Peyer's patch (tissue), 4 donors: ENCODE data around the gene LECT2. TPM values are rescaled to one million over a fixed set of nuclear protein-coding genes. Genes with fewer than 3 reads are reported as not detected.

ENCODE experiments used
- DNase-seq, 3 donors: peaks; one replicate each; pipeline ENCODE4 v3.0.0-alpha.2; 2017 to 2019
- H3K27ac ChIP-seq, 4 donors: fragments of 200-600 bp; sonication (generic); one replicate each; pipeline ENCODE4 v1.5.1; 2016 to 2019
- H3K27me3 ChIP-seq, 2 donors: fragments of 200-600 bp; sonication (generic); one replicate each; pipeline ENCODE4 v1.5.1; 2019
- H3K36me3 ChIP-seq, 3 donors: fragments of 200-600 bp; sonication (generic); one replicate each; pipeline ENCODE4 v1.5.1; 2016 to 2019
- H3K4me1 ChIP-seq, 4 donors: fragments of 200-600 bp; sonication (generic); one replicate each; pipeline ENCODE4 v1.5.1; 2016 to 2019
- H3K4me3 ChIP-seq, 4 donors: fragments of 200-600 bp; sonication (generic); 1 replicate in 3 of 4; 2 replicates in 1 of 4; pipeline ENCODE4 v1.5.1; 2016 to 2019; ENCODE audit warnings: mild to moderate bottlenecking in 1 of 4
- H3K9me3 ChIP-seq, 4 donors: fragments of 200-600 bp; sonication (generic); one replicate each; pipeline ENCODE4 v1.5.1; 2016 to 2019; ENCODE audit warnings: mild to moderate bottlenecking in 1 of 4
- POLR2A ChIP-seq, 2 donors: fragments of 450-650 bp; IDR thresholded peaks; one replicate each; pipeline ENCODE4 v1.5.1; 2017; ENCODE audit warnings: antibody characterized with exemption in 2 of 2, mild to moderate bottlenecking in 2 of 2, moderate library complexity in 2 of 2
- total RNA-seq, 4 donors: library from RNA; depleted of rRNA; stranded (reverse); fragments of >200 nt; gene quantifications; one replicate each; pipeline ENCODE4 v1.1.0, GENCODE V29; 2016
- TF ChIP-seq, protein P1 (sequence below), 6 experiments: fragments of 450-650 bp in 4 of 6; fragments of 200-600 bp in 2 of 6; sonication (generic) in 1 of 6; IDR thresholded peaks; one replicate each; pipeline ENCODE4 v1.5.1; 2017 to 2019; ENCODE audit warnings: antibody characterized with exemption in 6 of 6, mild to moderate bottlenecking in 3 of 6, moderate library complexity in 1 of 6

LECT2 gene
- total RNA-seq, 4 donors from 2014 or later, result not detected

- DNase-seq, result no peak
- TF ChIP-seq, protein P1, sequence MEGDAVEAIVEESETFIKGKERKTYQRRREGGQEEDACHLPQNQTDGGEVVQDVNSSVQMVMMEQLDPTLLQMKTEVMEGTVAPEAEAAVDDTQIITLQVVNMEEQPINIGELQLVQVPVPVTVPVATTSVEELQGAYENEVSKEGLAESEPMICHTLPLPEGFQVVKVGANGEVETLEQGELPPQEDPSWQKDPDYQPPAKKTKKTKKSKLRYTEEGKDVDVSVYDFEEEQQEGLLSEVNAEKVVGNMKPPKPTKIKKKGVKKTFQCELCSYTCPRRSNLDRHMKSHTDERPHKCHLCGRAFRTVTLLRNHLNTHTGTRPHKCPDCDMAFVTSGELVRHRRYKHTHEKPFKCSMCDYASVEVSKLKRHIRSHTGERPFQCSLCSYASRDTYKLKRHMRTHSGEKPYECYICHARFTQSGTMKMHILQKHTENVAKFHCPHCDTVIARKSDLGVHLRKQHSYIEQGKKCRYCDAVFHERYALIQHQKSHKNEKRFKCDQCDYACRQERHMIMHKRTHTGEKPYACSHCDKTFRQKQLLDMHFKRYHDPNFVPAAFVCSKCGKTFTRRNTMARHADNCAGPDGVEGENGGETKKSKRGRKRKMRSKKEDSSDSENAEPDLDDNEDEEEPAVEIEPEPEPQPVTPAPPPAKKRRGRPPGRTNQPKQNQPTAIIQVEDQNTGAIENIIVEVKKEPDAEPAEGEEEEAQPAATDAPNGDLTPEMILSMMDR (IDR thresholded peaks at IDR 0.05), result no peak
- no peak for TF ChIP-seq POLR2A (IDR thresholded peaks at IDR 0.05)
- H3K27me3 ChIP-seq, result no peaks in the 10 kb centered on the region
- no peak overlapping the region for H3K4me3 ChIP-seq
- H3K36me3 ChIP-seq, result no peaks in the 10 kb centered on the region
- H3K4me1 ChIP-seq, result no peaks in the 10 kb centered on the region
- peak overlapping the region in 3 of 4 donors; percentile 38 to 64 (median 46) for H3K27ac ChIP-seq
- H3K9me3 ChIP-seq, result no peaks in the 10 kb centered on the region
Measured at GRCh38 chr5:135993880-135994636, 39.3 kb upstream of the LECT2 start.

GRCh38 chr5:135993335-135993879, 38.6 kb upstream of the LECT2 start:
- no peak for DNase-seq
- Histone ChIP-seq H3K27ac (peak overlapping the region in 3 of 4 donors; percentile 38 to 64 (median 46)), H3K4me1 (no peaks in the 10 kb centered on the region), H3K27me3 (no peaks in the 10 kb centered on the region), H3K4me3 (no peak overlapping the region), H3K36me3 (no peaks in the 10 kb centered on the region), H3K9me3 (no peaks in the 10 kb centered on the region)
- TF ChIP-seq, protein P1 (IDR thresholded peaks at IDR 0.05), result no peak
- no peak for TF ChIP-seq POLR2A (IDR thresholded peaks at IDR 0.05)

- no peak overlapping the region for H3K27ac ChIP-seq
- no peaks in the 10 kb centered on the region for H3K36me3 ChIP-seq
- no peaks in the 10 kb centered on the region for H3K27me3 ChIP-seq
- no peaks in the 10 kb centered on the region for H3K9me3 ChIP-seq
- TF ChIP-seq POLR2A (IDR thresholded peaks at IDR 0.05), result no peak
- TF ChIP-seq, protein P1 (IDR thresholded peaks at IDR 0.05), result no peak
- H3K4me3 ChIP-seq, result no peak overlapping the region
- H3K4me1 ChIP-seq, result no peaks in the 10 kb centered on the region
- no peak for DNase-seq
Measured at GRCh38 chr5:135991429-135991828, 36.6 kb upstream of the LECT2 start.

GRCh38 chr5:135990528-135991255, 35.9 kb upstream of the LECT2 start:
- Histone ChIP-seq H3K27ac (no peak overlapping the region), H3K27me3 (no peaks in the 10 kb centered on the region), H3K36me3 (no peaks in the 10 kb centered on the region), H3K4me3 (no peak overlapping the region), H3K9me3 (no peaks in the 10 kb centered on the region), H3K4me1 (no peaks in the 10 kb centered on the region)
- TF ChIP-seq, protein P1 (IDR thresholded peaks at IDR 0.05), result no peak
- TF ChIP-seq POLR2A (IDR thresholded peaks at IDR 0.05), result no peak
- DNase-seq, result no peak

DNA sequence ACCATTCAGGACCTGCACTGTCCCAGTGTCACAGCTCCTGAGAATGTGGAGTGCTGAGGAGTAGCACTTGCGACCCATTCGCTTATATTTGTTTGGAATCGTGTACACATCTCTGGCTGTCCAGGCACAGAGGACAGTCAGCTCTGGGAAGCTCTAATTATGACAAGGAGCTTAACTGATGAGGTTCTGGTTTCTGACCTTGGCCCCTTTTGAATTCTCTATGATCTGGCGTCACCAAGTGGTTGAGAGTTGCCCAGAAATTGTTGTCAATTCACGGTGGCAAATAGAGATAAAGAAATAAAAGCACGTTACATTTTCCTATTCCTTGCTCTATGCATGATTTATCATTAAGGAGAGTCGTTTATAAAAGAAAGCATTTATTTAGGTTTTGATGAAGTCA, 34.9 kb upstream of the LECT2 start:
- H3K4me3 ChIP-seq, result no peak overlapping the region
- TF ChIP-seq POLR2A (IDR thresholded peaks at IDR 0.05), result no peak
- TF ChIP-seq, protein P1 (IDR thresholded peaks at IDR 0.05), result no peak
- no peak overlapping the region for H3K27ac ChIP-seq
- no peaks in the 10 kb centered on the region for H3K27me3 ChIP-seq
- no peaks in the 10 kb centered on the region for H3K9me3 ChIP-seq
- no peaks in the 10 kb centered on the region for H3K4me1 ChIP-seq
- no peak for DNase-seq
- H3K36me3 ChIP-seq, result no peaks in the 10 kb centered on the region
